Ammon's horn (tissue), 1 donor: ENCODE results near the gene LPCAT1.

ENCODE experiments used
- DNase-seq: peaks from one replicate; pipeline ENCODE4 v3.0.0-alpha.2; 2016; ENCODE audit warnings: low spot score

LPCAT1 gene

GRCh38 chr5:1443991-1444360 lies 79.8 kb downstream of the LPCAT1 start:
- DNase-seq: no peak

GRCh38 chr5:1443171-1443570 lies 80.6 kb downstream of the LPCAT1 start:
- DNase-seq: no peak

- DNase-seq: no peak
These were observed 81.3 kb downstream of the LPCAT1 start for GRCh38 chr5:1442222-1443145.

GRCh38 chr5:1441166-1441865 lies 82.4 kb downstream of the LPCAT1 start:
- no peak for DNase-seq

- DNase-seq: no peak
These were observed 83.7 kb downstream of the LPCAT1 start for GRCh38 chr5:1440098-1440493.

GRCh38 chr5:1439388-1440097 lies 84.2 kb downstream of the LPCAT1 start:
- no peak for DNase-seq

- no peak for DNase-seq
These were observed 84.9 kb downstream of the LPCAT1 start for GRCh38 chr5:1438871-1439270.

- DNase-seq: no peak
These were observed 85.7 kb downstream of the LPCAT1 start for GRCh38 chr5:1437876-1438559.

GRCh38 chr5:1437226-1437829 lies 86.4 kb downstream of the LPCAT1 start:
- DNase-seq: no peak

GRCh38 chr5:1436681-1437080 lies 87.1 kb downstream of the LPCAT1 start:
- DNase-seq: no peak

GRCh38 chr5:1436036-1436435 lies 87.7 kb downstream of the LPCAT1 start:
- no peak for DNase-seq

- DNase-seq: no peak
These were observed 88.4 kb downstream of the LPCAT1 start for GRCh38 chr5:1435369-1435768.

- no peak for DNase-seq
These were observed 91.5 kb downstream of the LPCAT1 start for GRCh38 chr5:1432296-1432695.

- DNase-seq: no peak
These were observed 91.9 kb downstream of the LPCAT1 start for GRCh38 chr5:1431896-1432295.

GRCh38 chr5:1431021-1431811 lies 92.5 kb downstream of the LPCAT1 start:
- no peak for DNase-seq

GRCh38 chr5:1430121-1430795 lies 93.5 kb downstream of the LPCAT1 start:
- DNase-seq: no peak

- DNase-seq: no peak
These were observed 94.3 kb downstream of the LPCAT1 start for GRCh38 chr5:1429496-1429895.

GRCh38 chr5:1429066-1429465 lies 94.7 kb downstream of the LPCAT1 start:
- DNase-seq: no peak

GRCh38 chr5:1428107-1428506 lies 95.7 kb downstream of the LPCAT1 start:
- DNase-seq: no peak

- DNase-seq: no peak
These were observed 99.0 kb downstream of the LPCAT1 start for GRCh38 chr5:1424716-1425115.
